CD14-positive monocyte (primary cell): Measurements from ENCODE around the gene UTP20. TPM values are rescaled to one million over a fixed set of nuclear protein-coding genes. Genes with fewer than 3 reads are reported as not detected.

Experiments
- DNase-seq, 3 donors: peaks; one replicate each; pipeline ENCODE4 v3.0.0-alpha.2; 2011 to 2022
- H2AFZ ChIP-seq: 2 replicates; pipeline ENCODE4 v1.6.0; 2012; ENCODE audit warnings: mild to moderate bottlenecking, low read depth, low read length, inconsistent platforms; ENCODE audit not compliant: insufficient read depth, poor library complexity, severe bottlenecking
- H3K27ac ChIP-seq, 2 donors: 1 replicate in 1 of 2; 2 replicates in 1 of 2; pipeline ENCODE4 v1.5.1; 2012 to 2013; ENCODE audit warnings: low read length in 2 of 2, control low read depth in 1 of 2, inconsistent platforms in 1 of 2, low read depth in 1 of 2, mild to moderate bottlenecking in 1 of 2
- H3K27me3 ChIP-seq, 2 donors: one replicate each; pipeline versions ENCODE4 v1.6.0 to v1.6.1; 2011 to 2013; ENCODE audit warnings: low read length in 2 of 2; ENCODE audit not compliant: control insufficient read depth in 2 of 2, insufficient read depth in 2 of 2
- H3K36me3 ChIP-seq, 2 donors: replicated peaks in 1 of 2; 1 replicate in 1 of 2; 2 replicates in 1 of 2; pipeline versions ENCODE4 v1.5.1 to v1.6.1; 2012 to 2013; ENCODE audit warnings: low read length in 2 of 2, control low read depth in 1 of 2, inconsistent platforms in 1 of 2, mild to moderate bottlenecking in 1 of 2; ENCODE audit not compliant: insufficient read depth in 2 of 2, control insufficient read depth in 1 of 2
- H3K4me1 ChIP-seq, 2 donors: 1 replicate in 1 of 2; 2 replicates in 1 of 2; pipeline versions ENCODE4 v1.5.1 to v1.6.1; 2012 to 2013; ENCODE audit warnings: low read length in 2 of 2, control low read depth in 1 of 2, inconsistent platforms in 1 of 2, mild to moderate bottlenecking in 1 of 2, moderate library complexity in 1 of 2; ENCODE audit not compliant: insufficient read depth in 2 of 2, control insufficient read depth in 1 of 2
- H3K4me2 ChIP-seq: replicated peaks from 2 replicates; pipeline ENCODE3; 2012; ENCODE audit warnings: low read length, moderate library complexity, mild to moderate bottlenecking; ENCODE audit not compliant: poor library complexity, severe bottlenecking; ENCODE audit errors: extremely low read depth
- H3K4me3 ChIP-seq, 3 experiments: fragments of 200-600 bp in 1 of 3; sonication (generic) in 1 of 3; replicated peaks in 1 of 3; 1 replicate in 2 of 3; 2 replicates in 1 of 3; pipeline ENCODE4 v1.5.1; 2011 to 2013; ENCODE audit warnings: low read length in 3 of 3, mild to moderate bottlenecking in 3 of 3, control low read depth in 2 of 3, low read depth in 2 of 3, inconsistent platforms in 1 of 3, moderate library complexity in 1 of 3
- H3K79me2 ChIP-seq: 2 replicates; pipeline ENCODE4 v1.6.0; 2012; ENCODE audit warnings: mild to moderate bottlenecking, control low read depth, inconsistent platforms, low read length, moderate library complexity; ENCODE audit not compliant: insufficient read depth
- H3K9ac ChIP-seq: 2 replicates; pipeline ENCODE4 v1.6.0; 2017; ENCODE audit warnings: low read length, mild to moderate bottlenecking; ENCODE audit not compliant: insufficient read depth, poor library complexity, severe bottlenecking
- H3K9me3 ChIP-seq, 2 donors: replicated peaks in 1 of 2; 1 replicate in 1 of 2; 2 replicates in 1 of 2; pipeline versions ENCODE4 v1.5.1 to v1.6.1; 2012 to 2013; ENCODE audit warnings: low read length in 2 of 2, control low read depth in 1 of 2; ENCODE audit not compliant: control insufficient read depth in 1 of 2, insufficient read depth in 1 of 2
- H4K20me1 ChIP-seq: 2 replicates; pipeline ENCODE4 v1.6.0; 2012; ENCODE audit warnings: mild to moderate bottlenecking, low read length, control low read depth, moderate library complexity; ENCODE audit not compliant: insufficient read depth
- H3K27ac Mint-ChIP-seq, 7 donors: one replicate each; pipeline ENCODE4 v1.8.0; 2020; ENCODE audit warnings: mild to moderate bottlenecking in 7 of 7, mixed read lengths in 7 of 7, moderate library complexity in 6 of 7, inconsistent platforms in 2 of 7
- H3K27me3 Mint-ChIP-seq, 3 donors: one replicate each; pipeline ENCODE4 v1.8.0; 2021 to 2022; ENCODE audit warnings: low read depth in 3 of 3, mild to moderate bottlenecking in 3 of 3, mixed read lengths in 3 of 3, moderate library complexity in 3 of 3, inconsistent platforms in 1 of 3
- H3K36me3 Mint-ChIP-seq, 2 donors: one replicate each; pipeline ENCODE4 v1.8.0; 2020; ENCODE audit warnings: mixed read lengths in 2 of 2, inconsistent platforms in 1 of 2, mild to moderate bottlenecking in 1 of 2
- H3K4me1 Mint-ChIP-seq: one replicate; pipeline ENCODE4 v1.8.0; 2020; ENCODE audit warnings: mild to moderate bottlenecking, mixed read lengths
- H3K4me3 Mint-ChIP-seq, 2 donors: one replicate each; pipeline ENCODE4 v1.8.0; 2020; ENCODE audit warnings: mild to moderate bottlenecking in 2 of 2, mixed read lengths in 2 of 2, moderate library complexity in 1 of 2
- H3K9me3 Mint-ChIP-seq, 7 donors: one replicate each; pipeline ENCODE4 v1.8.0; 2020 to 2022; ENCODE audit warnings: mixed read lengths in 7 of 7, mild to moderate bottlenecking in 6 of 7, moderate library complexity in 6 of 7, inconsistent platforms in 2 of 7
- CTCF ChIP-seq: fragments of 200-600 bp; IDR thresholded peaks from one replicate; pipeline ENCODE4 v1.8.0; 2022; ENCODE audit warnings: antibody characterized with exemption, mild to moderate bottlenecking
- WGBS: methylation state at CpG from one replicate; pipeline ENCODE4 v1.1.5; 2013; ENCODE audit warnings: missing lambda C conversion rate; ENCODE audit not compliant: insufficient coverage; 5-methylcytosine and 5-hydroxymethylcytosine counted together
- intact Hi-C, 2 donors: fragments of 100-400 bp; cut with micrococcal nuclease; formaldehyde crosslinking; loops; one replicate each; pipeline versions ENCODE4 v1.15.0 to v1.15.1; 2023
- polyA plus RNA-seq, 3 donors: library from polyadenylated mRNA; depleted of rRNA in 1 of 3; unstranded in 2 of 3; stranded (reverse) in 1 of 3; fragments of 300-500 nt in 2 of 3; fragments of >200 nt in 1 of 3; fragmentation: Illumina TruSeq in 2 of 3; gene quantifications; 1 replicate in 2 of 3; 2 replicates in 1 of 3; pipeline ENCODE4 v1.2.3, GENCODE V29; 2012 to 2021

Gene UTP20
- polyA plus RNA-seq, 3 donors, result 0.46 to 1.6 (median 1.2) TPM

- WGBS, result 69% methylated on average over 4 of the region's 4 CpGs
- Histone ChIP-seq H3K27me3 (no peaks in the 10 kb centered on the region), H3K9ac (no peak overlapping the region), H3K79me2 (no peaks in the 10 kb centered on the region), H3K27ac (no peak overlapping the region), H3K4me1 (no peaks in the 10 kb centered on the region), H3K36me3 (no peaks in the 10 kb centered on the region), H3K9me3 (no peaks in the 10 kb centered on the region), H3K4me3 (no peak overlapping the region), H3K4me2 (no peak overlapping the region), H4K20me1 (no peaks in the 10 kb centered on the region), H2AFZ (no peak overlapping the region)
- Mint-ChIP-seq H3K36me3 (no peaks in the 10 kb centered on the region), H3K9me3 (peaks cover 0 to 10% (median 3%) of the 10 kb centered on the region in 7 donors), H3K27ac (no peak overlapping the region), H3K4me3 (no peak overlapping the region), H3K27me3 (peaks cover 1 to 6% (median 3%) of the 10 kb centered on the region in 3 donors), H3K4me1 (no peaks in the 10 kb centered on the region)
- intact Hi-C loops, result no loop called here
- no peak for TF ChIP-seq CTCF
- no peak for DNase-seq
These were observed 23.6 kb upstream of the UTP20 start for GRCh38 chr12:101256266-101256665.

- no peak overlapping the region for H3K27ac Mint-ChIP-seq
- H3K4me1 Mint-ChIP-seq, result no peaks in the 10 kb centered on the region
- peaks cover 0 to 10% (median 3%) of the 10 kb centered on the region in 7 donors for H3K9me3 Mint-ChIP-seq
- Histone ChIP-seq H2AFZ (no peak overlapping the region), H3K4me3 (no peak overlapping the region), H3K9ac (no peak overlapping the region), H3K79me2 (no peaks in the 10 kb centered on the region), H3K4me1 (no peaks in the 10 kb centered on the region), H3K27ac (no peak overlapping the region), H3K27me3 (no peaks in the 10 kb centered on the region), H4K20me1 (no peaks in the 10 kb centered on the region), H3K9me3 (no peaks in the 10 kb centered on the region), H3K4me2 (no peak overlapping the region), H3K36me3 (no peaks in the 10 kb centered on the region)
- no peak for TF ChIP-seq CTCF
- intact Hi-C loops, result no loop called here
- H3K4me3 Mint-ChIP-seq, result no peak overlapping the region
- no peak for DNase-seq
- peaks cover 1 to 6% (median 3%) of the 10 kb centered on the region in 3 donors for H3K27me3 Mint-ChIP-seq
- H3K36me3 Mint-ChIP-seq, result no peaks in the 10 kb centered on the region
- WGBS, result 89% methylated on average over 2 of the region's 4 CpGs
These were observed 22.5 kb upstream of the UTP20 start for GRCh38 chr12:101257357-101257756.
